ENCODE measurements around the gene ZNF549.

The ZNF549 gene

GRCh38 chr19:57566396-57567265 is 39.5 kb downstream of the ZNF549 start:
- DNase-seq (ENCODE audit: low read depth) = no peak

DNA sequence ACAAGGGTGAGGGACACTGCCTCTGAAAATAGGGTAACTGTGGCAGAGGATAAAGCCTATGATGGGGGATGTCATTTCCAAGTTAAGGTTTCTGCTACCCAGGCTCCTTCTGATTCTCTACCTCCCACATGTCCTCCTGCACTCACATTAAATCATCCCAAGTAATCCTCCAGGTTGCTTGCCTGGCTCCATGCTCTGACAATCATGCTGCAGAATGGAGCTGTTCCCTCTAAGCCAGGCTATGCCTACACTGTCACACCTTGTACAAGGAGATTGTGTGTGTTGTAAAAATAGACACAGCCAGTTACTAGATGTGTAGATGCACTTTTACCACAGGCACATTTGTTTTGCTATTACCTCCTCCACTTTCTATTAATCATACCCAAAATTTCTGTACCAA is 43.6 kb downstream of the ZNF549 start:
- DNase-seq (ENCODE audit: low read depth) = no peak

DNA sequence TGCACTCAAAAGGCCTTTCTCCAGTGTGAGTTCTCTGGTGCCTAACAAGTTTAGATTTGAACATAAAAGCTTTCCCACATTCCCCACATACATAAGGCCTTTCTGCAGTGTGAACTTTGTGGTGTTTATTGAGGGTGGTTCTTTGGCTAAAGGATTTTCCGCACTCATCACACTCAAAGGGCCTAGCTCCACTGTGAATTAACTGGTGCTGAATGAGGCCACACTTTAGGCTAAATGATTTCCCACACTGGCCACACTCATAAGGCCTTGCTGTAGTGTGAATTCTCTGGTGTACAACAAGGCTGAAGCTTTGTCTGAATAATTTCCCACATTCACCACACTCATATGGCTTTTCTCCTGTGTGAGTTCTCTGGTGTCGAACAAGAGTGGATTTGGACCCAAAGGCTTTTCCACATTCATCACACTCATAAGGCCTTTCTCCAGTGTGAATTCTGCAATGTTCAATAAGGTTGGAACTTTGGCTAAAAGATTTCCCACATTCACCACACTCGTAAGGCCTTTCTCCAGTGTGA is 45.3 kb downstream of the ZNF549 start:
- DNase-seq (ENCODE audit: low read depth) = no peak

DNA sequence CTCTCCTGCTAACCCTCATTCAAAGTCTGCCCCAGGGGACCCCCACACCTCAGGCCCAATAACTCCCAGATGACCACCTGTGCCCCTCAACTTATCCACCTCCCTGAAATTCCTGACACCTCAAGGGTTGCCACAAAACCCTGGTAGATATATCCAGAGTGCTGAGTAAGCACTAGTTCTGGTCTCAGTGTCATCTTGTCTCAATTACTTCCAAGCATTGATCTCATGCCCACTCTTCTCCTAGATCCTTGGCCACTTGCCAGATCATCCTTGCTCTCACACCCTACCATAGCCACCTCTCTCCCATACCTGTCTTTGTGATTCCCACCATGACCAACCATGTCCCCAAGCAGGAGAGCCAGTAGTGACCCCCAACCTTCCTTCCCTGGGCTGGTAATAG is 49.5 kb downstream of the ZNF549 start:
- no peak for DNase-seq (ENCODE audit: low read depth)

DNA sequence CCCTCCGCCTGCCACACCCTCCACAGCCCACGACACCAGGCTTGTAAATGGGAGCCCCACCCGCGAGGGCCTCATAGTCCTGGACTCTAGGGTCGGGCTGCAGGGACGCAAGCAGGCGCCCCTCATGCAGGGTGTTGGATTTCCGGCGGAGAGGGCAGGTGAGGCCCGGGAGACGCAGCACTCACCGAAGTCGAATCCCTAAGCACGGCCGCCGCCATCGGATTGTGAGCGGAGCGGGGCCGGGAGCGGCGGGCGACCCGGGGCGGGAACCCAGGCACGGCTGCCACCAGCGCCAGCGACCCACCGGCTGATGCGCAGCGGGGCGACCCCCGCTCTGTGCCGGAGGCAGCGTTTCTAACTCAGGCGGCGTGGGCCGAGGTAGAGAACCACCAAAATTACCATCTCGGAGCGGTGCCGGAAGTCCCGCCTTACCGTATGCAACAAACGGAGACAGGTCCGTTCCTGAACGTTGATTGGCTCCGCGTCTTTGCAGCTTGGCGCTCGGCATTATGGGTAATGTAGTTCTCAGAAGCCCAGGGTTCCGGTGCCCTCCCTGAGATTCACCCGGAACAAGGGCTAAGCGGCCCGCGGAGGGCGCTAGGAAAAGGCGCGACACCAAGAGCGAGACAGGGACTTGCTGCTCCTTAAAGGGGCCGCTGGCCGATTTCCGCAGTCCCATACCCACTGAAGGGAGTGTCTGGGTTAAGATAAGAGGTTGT is 51.5 kb downstream of the ZNF549 start, which contains the start of gene ZNF416:
Gene ZNF416, minus strand, starts transcription at position 425 of the 719 bp plus-strand sequence. Its CDS starts 207 bp downstream, at position 218.
- DNase-seq (ENCODE audit: low read depth) = peak; percentile 86

DNA sequence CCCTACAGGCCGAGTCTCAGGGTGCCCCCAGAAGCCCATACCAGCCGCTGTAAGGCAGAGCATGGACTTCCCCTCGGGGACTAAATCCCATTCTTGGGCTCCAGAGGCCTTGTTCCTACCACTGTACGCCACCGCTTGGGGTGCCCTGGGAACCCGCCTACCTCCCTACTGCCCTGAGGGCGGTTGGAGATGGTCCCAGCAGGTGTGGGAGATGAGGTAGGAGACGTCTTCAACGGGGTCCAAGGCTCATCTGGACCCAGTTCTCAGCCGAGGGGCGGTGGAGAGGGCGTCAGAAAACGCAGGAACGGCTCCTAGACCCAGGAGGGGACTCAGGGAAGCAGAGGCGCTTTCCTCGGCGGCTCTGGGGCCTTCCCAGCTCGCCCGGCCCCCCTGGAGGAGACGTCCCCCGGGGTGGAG is 56.0 kb downstream of the ZNF549 start:
- no peak for DNase-seq (ENCODE audit: low read depth)

DNA sequence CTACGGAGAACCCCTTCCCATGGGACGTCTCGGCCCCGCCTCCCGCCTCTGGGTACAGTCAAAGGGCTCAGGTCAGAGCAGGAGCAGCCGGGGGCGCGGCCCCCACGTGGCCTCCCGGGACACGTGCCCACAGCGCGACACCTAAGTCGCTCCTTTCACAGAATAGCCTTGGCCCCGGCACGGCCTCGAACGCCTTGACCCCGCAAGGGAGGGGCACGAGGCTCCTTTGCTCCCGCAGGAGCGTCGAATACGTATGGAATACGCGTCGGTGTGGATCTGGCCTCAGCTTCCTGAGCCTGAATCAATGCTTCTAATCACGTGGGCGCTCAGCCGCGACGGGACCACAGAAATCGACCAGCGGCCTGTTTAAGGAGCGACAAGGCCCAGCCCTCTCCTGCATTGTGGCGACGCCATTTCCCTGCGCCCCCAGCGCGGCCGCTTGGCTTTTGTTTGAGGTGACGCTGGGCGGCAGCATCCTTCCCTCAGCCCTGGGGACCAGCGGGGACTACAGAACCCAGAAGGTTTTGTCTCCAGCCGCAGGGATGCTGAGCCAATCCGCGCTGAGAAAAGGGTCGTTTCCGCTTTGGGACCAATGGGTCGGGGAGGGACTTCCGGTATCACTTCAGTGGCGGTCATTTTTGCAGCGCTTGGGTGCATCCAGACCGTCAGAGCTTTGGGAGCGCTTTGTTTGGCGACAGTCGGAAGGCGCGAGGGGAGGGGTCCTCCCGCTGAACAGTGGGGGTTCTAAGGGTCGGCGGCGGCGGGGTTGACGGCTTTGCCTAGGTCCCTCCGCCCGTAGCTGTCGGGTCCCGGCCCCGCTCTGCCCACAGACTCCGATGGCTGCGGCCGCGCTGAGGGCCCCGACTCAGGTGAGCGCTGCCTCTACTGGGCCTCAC is 56.6 kb downstream of the ZNF549 start, which contains the start of gene ZIK1:
Gene ZIK1, plus strand, starts transcription at position 625 of the 896 bp plus-strand sequence. Its CDS starts 212 bp downstream, at position 837.
- DNase-seq (ENCODE audit: low read depth) = peak; percentile 74

DNA sequence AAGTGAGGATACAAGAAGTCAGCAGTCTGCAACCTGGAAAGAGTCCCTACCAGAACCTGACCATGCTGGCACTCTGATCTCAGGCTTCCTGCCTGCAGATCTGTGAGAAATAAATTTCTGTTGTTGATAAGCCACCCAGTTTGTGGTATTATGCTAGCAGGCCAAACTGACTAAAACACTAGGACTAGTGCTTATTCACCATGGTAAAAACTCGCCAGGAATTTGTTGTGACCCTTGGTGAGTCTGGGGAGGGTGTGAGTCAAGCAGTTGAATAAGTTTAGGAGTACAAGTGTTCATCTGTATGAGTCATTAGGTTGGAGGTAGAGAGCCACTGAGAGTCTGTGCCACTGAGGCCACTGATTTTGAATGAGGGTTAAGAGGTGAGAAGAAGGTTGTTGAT is 60.4 kb downstream of the ZNF549 start:
- no peak for DNase-seq (ENCODE audit: low read depth)

GRCh38 chr19:57599377-57599760 is 72.2 kb downstream of the ZNF549 start:
- DNase-seq (ENCODE audit: low read depth) = no peak

DNA sequence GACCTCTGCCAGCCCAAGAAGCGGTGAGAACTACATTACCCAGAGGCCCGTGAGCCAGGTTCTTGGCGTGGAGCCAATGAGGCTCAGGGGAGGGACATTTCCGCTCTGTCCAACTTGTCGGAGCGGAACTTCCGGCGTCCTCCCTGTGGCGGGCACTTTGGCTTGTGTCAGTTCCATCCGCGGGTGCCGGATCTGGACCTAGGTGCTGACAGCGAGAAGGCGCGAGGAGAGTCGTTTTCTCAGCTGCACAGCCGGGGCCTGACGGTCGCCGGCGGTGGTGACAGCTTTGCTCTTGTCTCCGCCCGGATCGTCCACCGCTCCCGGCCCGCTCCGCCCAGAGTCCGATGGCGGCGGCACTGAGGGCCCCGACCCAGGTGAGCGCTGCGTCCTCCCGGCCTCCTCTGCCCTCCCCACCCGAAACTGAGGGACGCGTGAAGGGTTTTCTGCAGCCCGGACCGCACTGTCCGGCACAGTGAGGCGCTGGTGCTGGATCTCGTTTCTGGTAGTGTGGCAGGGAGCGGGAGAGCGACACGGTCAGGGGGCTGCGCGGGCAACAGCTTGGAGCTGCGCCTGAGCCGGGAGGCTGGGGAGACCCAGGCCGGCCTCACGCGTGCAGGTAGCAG is 72.7 kb downstream of the ZNF549 start, which contains the start of gene ZNF530:
Gene ZNF530, plus strand, starts transcription at position 125 of the 623 bp plus-strand sequence. CDS start 4,461 bp downstream, outside the sequence.
- peak; percentile 86 for DNase-seq (ENCODE audit: low read depth)

GRCh38 chr19:57606931-57607330 is 79.8 kb downstream of the ZNF549 start:
- DNase-seq (ENCODE audit: low read depth) = no peak
